ENCODE measurements around the gene CENPF. TPM values are rescaled to one million over a fixed set of nuclear protein-coding genes. Genes with fewer than 3 reads are reported as not detected.

Gene CENPF
- total RNA-seq, 1 donor from 2014 or later = 0.53 TPM

- H3K27me3 ChIP-seq (ENCODE audit: control insufficient read depth, insufficient read depth, low read length) = no peaks in the 10 kb centered on the region
- no peak overlapping the region for H3K4me3 ChIP-seq (ENCODE audit: low read depth, low read length)
- DNase-seq (ENCODE audit: low read depth) (no peak), FAIRE-seq (peak; percentile 58)
- no peak for TF ChIP-seq CTCF (IDR thresholded peaks at IDR 0.05; ENCODE audit: insufficient read depth, low read length, severe bottlenecking)
- no peaks in the 10 kb centered on the region for H3K36me3 ChIP-seq (ENCODE audit: control insufficient read depth, insufficient read depth, low read length)
Measured at GRCh38 chr1:214582289-214582891, 20.6 kb upstream of the CENPF start.

GRCh38 chr1:214583113-214583512, 19.9 kb upstream of the CENPF start:
- no peaks in the 10 kb centered on the region for H3K27me3 ChIP-seq (ENCODE audit: control insufficient read depth, insufficient read depth, low read length)
- TF ChIP-seq CTCF (IDR thresholded peaks at IDR 0.05; ENCODE audit: insufficient read depth, low read length, severe bottlenecking) = no peak
- no peak overlapping the region for H3K4me3 ChIP-seq (ENCODE audit: low read depth, low read length)
- FAIRE-seq (no peak), DNase-seq (ENCODE audit: low read depth) (no peak)
- H3K36me3 ChIP-seq (ENCODE audit: control insufficient read depth, insufficient read depth, low read length) = no peaks in the 10 kb centered on the region

- no peak for TF ChIP-seq CTCF (IDR thresholded peaks at IDR 0.05; ENCODE audit: insufficient read depth, low read length, severe bottlenecking)
- Histone ChIP-seq H3K4me3 (ENCODE audit: low read depth, low read length) (no peak overlapping the region), H3K27me3 (ENCODE audit: control insufficient read depth, insufficient read depth, low read length) (no peaks in the 10 kb centered on the region), H3K36me3 (ENCODE audit: control insufficient read depth, insufficient read depth, low read length) (no peaks in the 10 kb centered on the region)
- FAIRE-seq = no peak
- DNase-seq (ENCODE audit: low read depth) = no peak
Measured at GRCh38 chr1:214583824-214584554, 19.0 kb upstream of the CENPF start.

- FAIRE-seq (no peak), DNase-seq (ENCODE audit: low read depth) (peak; percentile 80)
- peak; percentile 68 for TF ChIP-seq CTCF (IDR thresholded peaks at IDR 0.05; ENCODE audit: insufficient read depth, low read length, severe bottlenecking)
- no peaks in the 10 kb centered on the region for H3K36me3 ChIP-seq (ENCODE audit: control insufficient read depth, insufficient read depth, low read length)
- no peak overlapping the region for H3K4me3 ChIP-seq (ENCODE audit: low read depth, low read length)
- H3K27me3 ChIP-seq (ENCODE audit: control insufficient read depth, insufficient read depth, low read length) = no peaks in the 10 kb centered on the region
Measured at GRCh38 chr1:214584805-214585766, 17.9 kb upstream of the CENPF start.

- no peak for FAIRE-seq
- no peaks in the 10 kb centered on the region for H3K27me3 ChIP-seq (ENCODE audit: control insufficient read depth, insufficient read depth, low read length)
- H3K4me3 ChIP-seq (ENCODE audit: low read depth, low read length) = no peak overlapping the region
- no peak for DNase-seq (ENCODE audit: low read depth)
- H3K36me3 ChIP-seq (ENCODE audit: control insufficient read depth, insufficient read depth, low read length) = no peaks in the 10 kb centered on the region
- TF ChIP-seq CTCF (IDR thresholded peaks at IDR 0.05; ENCODE audit: insufficient read depth, low read length, severe bottlenecking) = no peak
Measured at GRCh38 chr1:214586621-214587020, 16.4 kb upstream of the CENPF start.
